Amniotic epithelial cell (primary cell): Measurements from ENCODE around the gene CCNQ.
A peak's percentile ranks its signal among the peaks of the same experiment; 100 is the strongest.

Experiments used
- DNase-seq: peaks from one replicate; pipeline ENCODE4 v3.0.0-alpha.2; 2010; ENCODE audit warnings: low read depth

The CCNQ gene

GRCh38 chrX:153576239-153576870, 22.6 kb downstream of the CCNQ start:
- DNase-seq, result no peak

- no peak for DNase-seq
Observed at GRCh38 chrX:153573984-153574383, 25.0 kb downstream of the CCNQ start.

DNA sequence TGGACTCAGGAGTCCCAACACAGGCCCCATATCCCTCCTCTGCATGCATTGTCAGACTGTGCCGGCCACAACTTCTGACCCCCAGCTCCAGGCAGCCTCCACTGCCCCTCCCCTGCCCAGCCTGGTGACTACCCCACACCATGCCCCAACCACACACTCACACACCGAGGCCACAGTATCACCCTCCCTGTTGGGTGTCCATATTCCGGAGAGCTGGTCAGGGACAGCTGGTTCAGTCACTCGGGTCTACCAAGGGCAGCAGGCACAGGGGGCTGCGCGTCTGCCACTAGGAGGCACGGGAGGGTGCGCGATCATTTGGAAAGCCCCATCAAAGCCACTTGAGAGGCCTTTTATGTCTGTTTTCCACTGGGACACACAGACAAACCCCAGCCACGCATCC, 26.3 kb downstream of the CCNQ start:
- no peak for DNase-seq

DNA sequence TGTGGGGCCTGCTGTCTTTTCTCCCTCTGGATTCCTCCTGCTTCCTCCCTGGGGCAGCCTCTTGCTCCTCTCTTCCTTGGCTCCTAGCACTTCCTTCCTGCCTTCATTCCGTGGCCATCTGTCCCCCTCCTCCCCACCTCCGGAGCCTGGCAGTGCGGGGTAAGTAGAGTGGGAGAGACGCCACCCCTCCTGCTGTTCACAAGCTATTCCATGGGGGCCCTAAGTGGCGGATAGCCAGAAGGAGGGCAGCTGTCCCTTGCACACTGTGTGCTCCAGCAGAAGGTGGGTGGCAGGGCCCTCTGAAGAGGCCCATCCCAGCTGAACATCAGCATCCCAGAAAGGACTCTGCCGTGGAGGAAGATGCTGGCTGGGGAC, 27.4 kb downstream of the CCNQ start:
- DNase-seq, result no peak

- DNase-seq, result no peak
Observed at GRCh38 chrX:153569475-153569874, 29.5 kb downstream of the CCNQ start.

DNA sequence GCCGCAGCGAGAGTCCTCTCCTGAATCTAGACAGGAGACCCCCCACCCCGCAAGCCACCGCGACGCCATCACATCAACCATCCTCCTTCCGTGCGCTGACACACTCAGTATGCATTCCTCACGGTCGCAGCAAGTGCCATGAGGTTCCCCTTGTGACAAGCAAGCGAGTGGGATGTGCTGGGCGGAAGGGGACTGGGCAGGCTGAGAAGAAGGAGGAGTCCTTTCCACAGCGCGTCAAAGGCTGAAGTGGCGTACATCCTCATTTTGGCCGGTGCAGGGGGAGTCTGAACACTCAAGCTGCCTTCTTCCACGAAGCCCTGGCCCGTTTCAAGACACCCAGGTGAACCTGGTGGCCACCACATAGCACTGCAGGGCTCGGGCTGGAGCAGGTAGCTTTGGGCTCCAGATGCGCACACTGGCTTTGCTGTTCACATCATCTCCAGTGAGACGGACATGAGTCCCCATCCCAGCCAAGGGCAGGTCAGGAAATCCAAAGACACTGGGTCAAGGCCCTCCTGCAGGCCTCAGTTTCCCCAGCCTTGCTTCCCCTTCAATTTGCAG, 30.4 kb downstream of the CCNQ start:
- DNase-seq, result no peak

DNA sequence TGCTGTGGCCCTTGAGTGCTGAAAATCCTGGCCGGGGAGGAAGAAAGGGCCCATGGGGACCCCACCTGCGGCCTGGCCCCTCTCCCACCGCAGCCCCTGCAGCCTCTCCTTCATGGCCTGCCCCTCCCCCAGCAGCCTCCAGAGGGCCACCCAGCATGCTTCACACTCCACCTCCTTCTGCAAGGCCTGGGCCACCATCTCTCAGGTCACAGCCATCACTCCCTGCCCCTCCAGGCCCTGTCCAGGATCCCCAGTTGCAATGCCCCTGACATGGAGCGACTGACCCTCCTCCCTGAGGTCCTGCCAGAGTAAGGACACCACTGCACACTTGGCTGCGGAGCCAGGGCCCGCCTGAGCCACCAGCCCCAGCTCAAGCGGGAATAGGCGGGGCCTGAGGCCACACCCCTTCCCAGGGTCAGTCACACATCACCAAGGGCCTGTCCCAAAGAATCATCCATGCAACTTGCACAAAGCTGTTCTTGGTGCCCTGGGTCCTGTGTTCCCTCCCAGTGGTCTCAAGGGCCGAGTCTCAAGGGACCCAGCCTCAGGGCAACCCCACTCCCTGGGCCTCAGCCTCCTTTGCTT, 32.9 kb downstream of the CCNQ start:
- DNase-seq, result no peak

GRCh38 chrX:153564047-153564606, 34.8 kb downstream of the CCNQ start:
- DNase-seq, result peak; percentile 4

- no peak for DNase-seq
Observed at GRCh38 chrX:153562546-153562945, 36.4 kb downstream of the CCNQ start.

GRCh38 chrX:153561337-153561736, 37.6 kb downstream of the CCNQ start:
- no peak for DNase-seq

- no peak for DNase-seq
Observed at GRCh38 chrX:153560466-153560865, 38.5 kb downstream of the CCNQ start.

DNA sequence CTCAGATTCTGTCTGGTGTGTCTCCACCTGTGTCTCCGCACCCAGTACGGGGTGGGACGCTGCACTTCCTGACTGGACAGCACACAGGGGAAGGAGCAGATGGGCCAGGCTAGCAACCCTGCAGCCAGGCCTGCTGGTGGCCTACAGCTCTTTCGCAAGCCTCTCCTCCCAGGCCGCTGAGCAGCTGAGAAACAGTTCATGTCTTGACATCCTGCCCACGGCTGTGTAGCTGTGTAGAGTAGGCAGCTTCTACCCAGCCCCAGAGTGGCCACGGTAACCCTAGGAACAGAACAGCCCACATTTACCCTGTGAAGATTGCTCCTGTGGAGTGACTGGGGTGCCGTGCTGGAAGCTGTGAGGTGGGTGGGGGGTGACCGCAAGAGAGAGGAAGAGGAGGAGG, 38.9 kb downstream of the CCNQ start:
- DNase-seq, result no peak

- DNase-seq, result no peak
Observed at GRCh38 chrX:153557618-153558355, 41.2 kb downstream of the CCNQ start.

- DNase-seq, result no peak
Observed at GRCh38 chrX:153556767-153557166, 42.2 kb downstream of the CCNQ start.

GRCh38 chrX:153554519-153555167, 44.3 kb downstream of the CCNQ start:
- DNase-seq, result peak; percentile 24

DNA sequence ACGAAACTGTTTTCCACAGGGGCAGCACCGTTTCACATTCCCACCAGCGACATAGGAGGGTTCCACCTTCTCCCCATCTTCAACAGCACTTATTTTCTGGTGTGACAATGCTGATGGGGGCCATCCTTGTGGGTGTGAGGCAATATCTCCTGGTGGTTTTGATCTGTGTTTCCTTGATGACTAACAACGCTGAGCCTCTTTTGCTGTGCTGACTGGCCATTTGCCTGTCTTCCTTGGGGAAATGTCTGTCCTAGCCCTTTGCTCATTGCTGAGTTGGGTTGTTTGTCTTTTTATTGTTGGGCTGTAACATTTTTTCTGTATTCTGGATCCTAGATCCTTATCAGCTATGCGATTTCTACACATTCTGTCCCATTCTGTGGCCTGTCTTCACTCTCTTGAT, 47.8 kb downstream of the CCNQ start:
- DNase-seq, result peak; percentile 56

DNA sequence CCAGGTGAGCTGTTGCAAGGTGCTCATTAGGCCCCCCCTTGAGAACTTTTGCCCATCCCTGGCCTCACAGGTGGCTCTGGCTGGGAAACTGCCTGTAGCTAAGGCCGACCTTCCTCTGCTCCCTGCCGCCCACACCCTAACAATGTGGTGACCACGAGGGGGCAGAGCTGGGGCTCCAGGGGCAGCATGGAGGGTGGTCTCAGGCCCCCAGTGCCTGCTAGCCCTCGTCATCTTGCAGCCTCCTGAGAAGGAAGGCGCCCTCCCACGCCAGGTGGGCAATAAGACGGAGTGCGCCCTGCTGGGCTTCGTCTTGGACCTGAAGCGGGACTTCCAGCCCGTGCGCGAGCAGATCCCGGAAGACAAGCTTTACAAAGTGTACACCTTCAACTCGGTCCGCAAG, 49.1 kb downstream of the CCNQ start:
- DNase-seq, result no peak

GRCh38 chrX:153549231-153549630, 49.7 kb downstream of the CCNQ start:
- no peak for DNase-seq

GRCh38 chrX:153547195-153547594, 51.7 kb downstream of the CCNQ start:
- no peak for DNase-seq

GRCh38 chrX:153546386-153546785, 52.6 kb downstream of the CCNQ start:
- no peak for DNase-seq

DNA sequence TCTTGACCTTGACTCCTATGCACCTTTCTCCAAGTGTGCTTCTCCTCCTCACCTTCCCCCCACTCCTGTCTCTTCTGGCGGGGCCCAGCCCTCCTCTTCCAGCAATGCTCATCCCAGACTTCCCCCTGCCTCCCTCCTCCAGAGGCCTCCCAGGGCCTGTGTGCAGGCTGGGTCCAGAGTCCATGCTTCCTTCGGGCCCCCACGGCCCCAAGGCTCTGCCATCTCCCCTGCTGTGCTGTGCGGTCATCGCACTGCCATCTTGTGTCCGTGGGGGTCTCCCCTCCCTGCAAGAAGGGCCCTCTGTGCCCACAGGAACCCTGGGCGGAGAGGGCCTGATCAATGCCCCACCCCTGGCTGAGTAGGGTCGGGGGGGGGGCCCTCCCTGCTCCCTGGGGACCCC, 54.2 kb downstream of the CCNQ start:
- no peak for DNase-seq

- no peak for DNase-seq
Observed at GRCh38 chrX:153539979-153540358, 59.0 kb downstream of the CCNQ start.
